Mesendoderm (in vitro differentiated cells): ENCODE measurements around the gene LYG2. TPM values are rescaled to one million over a fixed set of nuclear protein-coding genes. Genes with fewer than 3 reads are reported as not detected.
A peak's percentile ranks its signal among the peaks of the same experiment; 100 is the strongest.
"Not testable (repeated sequence)": the region's sequence is repeated elsewhere in the genome, so short reads cannot be mapped to it uniquely, and the experiment has no call there.

ENCODE experiments used
- DNase-seq: peaks from one replicate; pipeline ENCODE4 v3.0.0; 2013
- H2AK5ac ChIP-seq: 2 replicates; pipeline ENCODE4 v1.6.1; 2013; ENCODE audit warnings: low read length, inconsistent platforms
- H2BK120ac ChIP-seq: 2 replicates; pipeline ENCODE4 v1.6.1; 2013; ENCODE audit warnings: low read depth, mild to moderate bottlenecking, low read length, moderate library complexity, mixed read lengths
- H2BK15ac ChIP-seq: replicated peaks from 2 replicates; pipeline ENCODE4 v1.6.1; 2013; ENCODE audit warnings: low read depth, mild to moderate bottlenecking, moderate library complexity
- H2BK5ac ChIP-seq: 2 replicates; pipeline ENCODE4 v1.6.1; 2013; ENCODE audit warnings: low read length, inconsistent platforms
- H3K18ac ChIP-seq: 2 replicates; pipeline ENCODE4 v1.6.1; 2013; ENCODE audit warnings: mild to moderate bottlenecking, low read length, mixed read lengths
- H3K23ac ChIP-seq: one replicate; pipeline ENCODE4 v1.6.1; 2013; ENCODE audit warnings: low read length
- H3K27ac ChIP-seq: 2 replicates; pipeline ENCODE4 v1.5.1; 2013; ENCODE audit warnings: low read depth, mild to moderate bottlenecking, inconsistent platforms, low read length, moderate library complexity
- H3K27me3 ChIP-seq: 2 replicates; pipeline ENCODE4 v1.6.1; 2013; ENCODE audit warnings: low read length, control low read depth, mild to moderate bottlenecking, inconsistent platforms; ENCODE audit not compliant: insufficient read depth, poor library complexity
- H3K36me3 ChIP-seq: 2 replicates; pipeline ENCODE4 v1.6.1; 2013; ENCODE audit warnings: low read length, inconsistent platforms; ENCODE audit not compliant: control insufficient read depth, insufficient read depth
- H3K4ac ChIP-seq: one replicate; pipeline ENCODE4 v1.6.1; 2013; ENCODE audit warnings: low read depth, mild to moderate bottlenecking, low read length, moderate library complexity
- H3K4me1 ChIP-seq: 2 replicates; pipeline ENCODE4 v1.6.1; 2013; ENCODE audit warnings: low read depth, low read length, inconsistent platforms; ENCODE audit not compliant: control insufficient read depth
- H3K4me2 ChIP-seq: 2 replicates; pipeline ENCODE4 v1.6.1; 2013; ENCODE audit warnings: low read length
- H3K4me3 ChIP-seq: 2 replicates; pipeline ENCODE4 v1.5.1; 2013; ENCODE audit warnings: mild to moderate bottlenecking, low read length
- H3K56ac ChIP-seq: one replicate; pipeline ENCODE4 v1.6.1; 2013; ENCODE audit warnings: low read length
- H3K79me1 ChIP-seq: 2 replicates; pipeline ENCODE4 v1.6.1; 2013; ENCODE audit warnings: low read length, inconsistent platforms
- H3K79me2 ChIP-seq: 2 replicates; pipeline ENCODE4 v1.6.1; 2013; ENCODE audit warnings: mild to moderate bottlenecking, low read length; ENCODE audit not compliant: control insufficient read depth, insufficient read depth
- H3K9ac ChIP-seq: 2 replicates; pipeline ENCODE4 v1.6.1; 2013; ENCODE audit warnings: low read length, inconsistent platforms
- H4K5ac ChIP-seq: one replicate; pipeline ENCODE4 v1.6.1; 2013; ENCODE audit warnings: low read length
- H4K8ac ChIP-seq: one replicate; pipeline ENCODE4 v1.6.1; 2013; ENCODE audit warnings: low read depth, mild to moderate bottlenecking, control low read depth, low read length, moderate library complexity
- WGBS: extraction: QIAGEN DNeasy Blood & Tissue Kit; methylation state at CpG from one replicate; pipeline ENCODE4 v1.1.7; 2013; ENCODE audit warnings: low lambda C conversion rate, missing lambda C conversion rate; ENCODE audit not compliant: insufficient coverage; ENCODE audit errors: extremely low coverage; 5-methylcytosine and 5-hydroxymethylcytosine counted together
- small RNA-seq: library from polyadenylated mRNA; stranded (forward); fragments of <200 nt; extraction: miRNeasy Mini kit (QIAGEN cat#:217004); gene quantifications from one replicate; pipeline ENCODE3, GENCODE V24; 2013; ENCODE audit not compliant: insufficient read depth

Gene LYG2

GRCh38 chr2:99200076-99200800, 55.2 kb downstream of the LYG2 start:
- Histone ChIP-seq H3K36me3 (peaks cover 2% of the 10 kb centered on the region), H3K9ac (no peak overlapping the region), H2BK120ac (no peak overlapping the region), H3K27ac (no peak overlapping the region), H3K27me3 (no peaks in the 10 kb centered on the region), H3K4me1 (no peaks in the 10 kb centered on the region), H3K23ac (no peak overlapping the region), H3K4me2 (no peak overlapping the region), H3K18ac (no peak overlapping the region), H4K5ac (no peak overlapping the region), H3K4me3 (no peak overlapping the region), H2BK5ac (no peak overlapping the region), H3K79me1 (no peaks in the 10 kb centered on the region), H3K4ac (no peak overlapping the region), H2BK15ac (no peak overlapping the region), H3K79me2 (no peaks in the 10 kb centered on the region), H2AK5ac (no peak overlapping the region), H4K8ac (no peak overlapping the region), H3K56ac (no peak overlapping the region)
- WGBS = no CpG with 5 or more reads among the region's 7 CpGs
- no peak for DNase-seq

DNA sequence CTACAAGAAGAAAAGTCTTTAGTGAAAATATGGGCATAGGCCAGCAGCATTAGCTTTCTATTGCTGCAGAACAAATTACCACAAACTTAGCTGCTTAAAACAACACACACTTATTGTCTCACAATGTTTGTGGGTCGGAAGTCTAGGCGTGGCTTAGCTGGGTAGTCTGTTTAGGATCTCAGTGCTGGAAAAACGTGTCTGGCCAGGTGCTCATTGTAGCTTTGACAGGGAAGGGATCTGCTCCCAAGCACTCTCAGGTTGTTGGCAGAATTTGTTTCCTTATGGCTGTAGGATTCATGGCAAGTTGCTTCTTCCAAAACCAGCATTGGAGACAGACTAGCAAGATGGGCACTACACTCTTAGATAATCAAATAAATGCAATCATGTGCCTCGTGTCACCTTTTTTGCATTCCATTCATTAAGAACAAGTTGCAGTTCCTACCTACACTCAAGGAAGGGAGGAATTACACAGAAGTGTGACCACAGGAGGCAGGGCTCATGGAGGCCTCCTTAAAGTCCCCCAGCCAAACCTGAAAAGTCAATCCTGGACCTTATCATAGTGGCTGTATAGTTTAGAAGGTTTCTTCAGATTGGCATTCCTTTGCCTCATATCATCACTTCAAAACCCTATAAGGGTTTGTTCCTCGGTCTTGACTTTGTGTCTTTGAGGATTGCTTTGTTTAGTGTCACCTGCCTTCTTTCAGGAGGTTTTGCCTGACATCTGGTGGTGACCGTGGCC, 57.2 kb downstream of the LYG2 start:
- Histone ChIP-seq H3K79me2 (no peaks in the 10 kb centered on the region), H3K79me1 (no peaks in the 10 kb centered on the region), H3K18ac (no peak overlapping the region), H2AK5ac (no peak overlapping the region), H3K27ac (no peak overlapping the region), H3K27me3 (no peaks in the 10 kb centered on the region), H3K4me1 (no peaks in the 10 kb centered on the region), H3K23ac (no peak overlapping the region), H2BK5ac (no peak overlapping the region), H3K4me2 (no peak overlapping the region), H4K8ac (no peak overlapping the region), H3K36me3 (peaks cover 2% of the 10 kb centered on the region), H4K5ac (no peak overlapping the region), H2BK120ac (no peak overlapping the region), H3K4me3 (no peak overlapping the region), H3K4ac (no peak overlapping the region), H3K56ac (no peak overlapping the region), H3K9ac (no peak overlapping the region), H2BK15ac (no peak overlapping the region)
- DNase-seq = peak; percentile 5
- no CpG with 5 or more reads among the region's 6 CpGs for WGBS

GRCh38 chr2:99192364-99192763, 63.1 kb downstream of the LYG2 start:
- not testable (repeated sequence) for H2AK5ac ChIP-seq, H3K4ac ChIP-seq, H3K36me3 ChIP-seq, H2BK5ac ChIP-seq, H3K4me2 ChIP-seq, H2BK120ac ChIP-seq, H3K4me3 ChIP-seq, H3K27me3 ChIP-seq, H4K8ac ChIP-seq, H3K56ac ChIP-seq, H3K23ac ChIP-seq, H4K5ac ChIP-seq, H3K4me1 ChIP-seq, DNase-seq, H2BK15ac ChIP-seq, H3K27ac ChIP-seq, H3K79me1 ChIP-seq, H3K9ac ChIP-seq, H3K18ac ChIP-seq, H3K79me2 ChIP-seq
- no CpG with 5 or more reads among the region's 4 CpGs for WGBS

Small RNA genes within 50 kb of the gene (small RNA-seq; reads per million reads assigned to genes)
- gene AC092587.1 = not detected
